A549 (cell line): ENCODE measurements around the gene TGIF2.

Experiments used
- BHLHE40 ChIP-seq: IDR thresholded peaks from 2 replicates; pipeline ENCODE4 v1.6.1; 2012; ENCODE audit warnings: low read depth, low read length, inconsistent platforms
- ELK1 ChIP-seq: fragments of 150-350 bp; IDR thresholded peaks from 2 replicates; pipeline ENCODE4 v1.6.1; 2014; ENCODE audit warnings: low read depth, mild to moderate bottlenecking, low read length
- JUNB ChIP-seq: fragments of >200 bp; sonication (Bioruptor Twin); formaldehyde crosslinking; IDR thresholded peaks from 2 replicates; pipeline ENCODE4 v1.6.1; 2016
- MAZ ChIP-seq: fragments of 150-350 bp; IDR thresholded peaks from 2 replicates; pipeline ENCODE4 v1.6.1; 2014; ENCODE audit warnings: antibody characterized with exemption, low read depth, low read length, borderline replicate concordance
- MYC ChIP-seq: IDR thresholded peaks from 2 replicates; pipeline ENCODE4 v1.6.1; 2012; ENCODE audit warnings: mild to moderate bottlenecking, inconsistent platforms, low read length, improper control_type of control experiment, borderline replicate concordance
- NR3C1 ChIP-seq: fragments of >200 bp; sonication (Bioruptor Twin); formaldehyde crosslinking; IDR thresholded peaks from 3 replicates; pipeline ENCODE4 v1.6.1; 2017
- RFX5 ChIP-seq: fragments of 450-650 bp; IDR thresholded peaks from 2 replicates; pipeline ENCODE4 v1.7.1; 2014; ENCODE audit warnings: antibody characterized with exemption, mild to moderate bottlenecking, moderate library complexity
- TF ChIP-seq, protein P1 (sequence below): fragments of >200 bp; sonication (Bioruptor Twin); formaldehyde crosslinking; IDR thresholded peaks from 3 replicates; pipeline ENCODE4 v1.5.1; 2016
- TF ChIP-seq, protein P2 (sequence below): IDR thresholded peaks from 2 replicates; pipeline ENCODE4 v1.6.1; 2012
- TF ChIP-seq, protein P3 (sequence below): fragments of 200-600 bp; sonication (generic); IDR thresholded peaks from 2 replicates; pipeline ENCODE4 v1.6.1; 2016; ENCODE audit warnings: antibody characterized with exemption, mild to moderate bottlenecking, moderate library complexity

DNA sequence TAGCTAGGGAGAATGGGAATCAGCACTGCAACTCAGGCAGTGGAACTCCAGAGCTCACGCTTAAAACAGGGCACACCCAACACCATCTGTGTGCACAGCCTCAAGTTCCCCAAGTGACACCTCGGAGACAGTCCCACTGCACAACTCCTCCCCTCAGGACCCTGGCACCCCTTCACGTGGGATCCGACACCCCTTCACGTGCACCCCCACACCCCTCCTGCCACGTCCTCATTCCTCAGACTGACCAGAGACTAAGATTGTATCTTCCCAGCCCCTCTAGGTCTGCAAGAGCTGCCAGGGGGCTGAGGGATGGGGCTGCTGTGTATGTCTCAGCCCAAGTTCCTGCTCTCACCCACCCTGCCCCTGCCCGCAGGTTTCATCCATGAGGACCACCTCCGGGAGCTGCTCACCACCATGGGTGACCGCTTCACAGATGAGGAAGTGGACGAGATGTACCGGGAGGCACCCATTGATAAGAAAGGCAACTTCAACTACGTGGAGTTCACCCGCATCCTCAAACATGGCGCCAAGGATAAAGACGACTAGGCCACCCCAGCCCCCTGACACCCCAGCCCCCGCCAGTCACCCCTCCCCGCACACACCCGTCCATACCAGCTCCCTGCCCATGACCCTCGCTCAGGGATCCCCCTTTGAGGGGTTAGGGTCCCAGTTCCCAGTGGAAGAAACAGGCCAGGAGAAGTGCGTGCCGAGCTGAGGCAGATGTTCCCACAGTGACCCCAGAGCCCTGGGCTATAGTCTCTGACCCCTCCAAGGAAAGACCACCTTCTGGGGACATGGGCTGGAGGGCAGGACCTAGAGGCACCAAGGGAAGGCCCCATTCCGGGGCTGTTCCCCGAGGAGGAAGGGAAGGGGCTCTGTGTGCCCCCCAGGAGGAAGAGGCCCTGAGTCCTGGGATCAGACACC, 24.4 kb upstream of the TGIF2 start:
- TF ChIP-seq, protein P1, sequence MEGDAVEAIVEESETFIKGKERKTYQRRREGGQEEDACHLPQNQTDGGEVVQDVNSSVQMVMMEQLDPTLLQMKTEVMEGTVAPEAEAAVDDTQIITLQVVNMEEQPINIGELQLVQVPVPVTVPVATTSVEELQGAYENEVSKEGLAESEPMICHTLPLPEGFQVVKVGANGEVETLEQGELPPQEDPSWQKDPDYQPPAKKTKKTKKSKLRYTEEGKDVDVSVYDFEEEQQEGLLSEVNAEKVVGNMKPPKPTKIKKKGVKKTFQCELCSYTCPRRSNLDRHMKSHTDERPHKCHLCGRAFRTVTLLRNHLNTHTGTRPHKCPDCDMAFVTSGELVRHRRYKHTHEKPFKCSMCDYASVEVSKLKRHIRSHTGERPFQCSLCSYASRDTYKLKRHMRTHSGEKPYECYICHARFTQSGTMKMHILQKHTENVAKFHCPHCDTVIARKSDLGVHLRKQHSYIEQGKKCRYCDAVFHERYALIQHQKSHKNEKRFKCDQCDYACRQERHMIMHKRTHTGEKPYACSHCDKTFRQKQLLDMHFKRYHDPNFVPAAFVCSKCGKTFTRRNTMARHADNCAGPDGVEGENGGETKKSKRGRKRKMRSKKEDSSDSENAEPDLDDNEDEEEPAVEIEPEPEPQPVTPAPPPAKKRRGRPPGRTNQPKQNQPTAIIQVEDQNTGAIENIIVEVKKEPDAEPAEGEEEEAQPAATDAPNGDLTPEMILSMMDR = no peak
- TF ChIP-seq ELK1 (no peak), MYC (no peak), JUNB (no peak), NR3C1 (no peak), MAZ (no peak), BHLHE40 (no peak), RFX5 (no peak)
- TF ChIP-seq, protein P2, sequence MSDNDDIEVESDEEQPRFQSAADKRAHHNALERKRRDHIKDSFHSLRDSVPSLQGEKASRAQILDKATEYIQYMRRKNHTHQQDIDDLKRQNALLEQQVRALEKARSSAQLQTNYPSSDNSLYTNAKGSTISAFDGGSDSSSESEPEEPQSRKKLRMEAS = no peak
- TF ChIP-seq, protein P3, sequence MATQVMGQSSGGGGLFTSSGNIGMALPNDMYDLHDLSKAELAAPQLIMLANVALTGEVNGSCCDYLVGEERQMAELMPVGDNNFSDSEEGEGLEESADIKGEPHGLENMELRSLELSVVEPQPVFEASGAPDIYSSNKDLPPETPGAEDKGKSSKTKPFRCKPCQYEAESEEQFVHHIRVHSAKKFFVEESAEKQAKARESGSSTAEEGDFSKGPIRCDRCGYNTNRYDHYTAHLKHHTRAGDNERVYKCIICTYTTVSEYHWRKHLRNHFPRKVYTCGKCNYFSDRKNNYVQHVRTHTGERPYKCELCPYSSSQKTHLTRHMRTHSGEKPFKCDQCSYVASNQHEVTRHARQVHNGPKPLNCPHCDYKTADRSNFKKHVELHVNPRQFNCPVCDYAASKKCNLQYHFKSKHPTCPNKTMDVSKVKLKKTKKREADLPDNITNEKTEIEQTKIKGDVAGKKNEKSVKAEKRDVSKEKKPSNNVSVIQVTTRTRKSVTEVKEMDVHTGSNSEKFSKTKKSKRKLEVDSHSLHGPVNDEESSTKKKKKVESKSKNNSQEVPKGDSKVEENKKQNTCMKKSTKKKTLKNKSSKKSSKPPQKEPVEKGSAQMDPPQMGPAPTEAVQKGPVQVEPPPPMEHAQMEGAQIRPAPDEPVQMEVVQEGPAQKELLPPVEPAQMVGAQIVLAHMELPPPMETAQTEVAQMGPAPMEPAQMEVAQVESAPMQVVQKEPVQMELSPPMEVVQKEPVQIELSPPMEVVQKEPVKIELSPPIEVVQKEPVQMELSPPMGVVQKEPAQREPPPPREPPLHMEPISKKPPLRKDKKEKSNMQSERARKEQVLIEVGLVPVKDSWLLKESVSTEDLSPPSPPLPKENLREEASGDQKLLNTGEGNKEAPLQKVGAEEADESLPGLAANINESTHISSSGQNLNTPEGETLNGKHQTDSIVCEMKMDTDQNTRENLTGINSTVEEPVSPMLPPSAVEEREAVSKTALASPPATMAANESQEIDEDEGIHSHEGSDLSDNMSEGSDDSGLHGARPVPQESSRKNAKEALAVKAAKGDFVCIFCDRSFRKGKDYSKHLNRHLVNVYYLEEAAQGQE = no peak
